Vagina (tissue), 2 donors: ENCODE data around the gene CST11. TPM values are rescaled to one million over a fixed set of nuclear protein-coding genes. Genes with fewer than 3 reads are reported as not detected.

Source experiments
- DNase-seq, 2 donors: peaks; one replicate each; pipeline ENCODE4 v3.0.0-alpha.2; 2017; ENCODE audit errors: extremely low spot score in 2 of 2
- H3K27ac ChIP-seq: fragments of 200-600 bp; sonication (generic); one replicate; pipeline ENCODE4 v1.5.1; 2019
- H3K27me3 ChIP-seq: fragments of 200-600 bp; sonication (generic); one replicate; pipeline ENCODE4 v1.5.1; 2019
- H3K36me3 ChIP-seq, 2 donors: fragments of 200-600 bp; sonication (generic); one replicate each; pipeline ENCODE4 v1.5.1; 2017 to 2019
- H3K4me1 ChIP-seq: fragments of 200-600 bp; sonication (generic); one replicate; pipeline ENCODE4 v1.5.1; 2019
- H3K4me3 ChIP-seq, 2 donors: fragments of 200-600 bp; sonication (generic); 1 replicate in 1 of 2; 2 replicates in 1 of 2; pipeline ENCODE4 v1.5.1; 2016 to 2019
- H3K9me3 ChIP-seq: fragments of 200-600 bp; sonication (generic); one replicate; pipeline ENCODE4 v1.5.1; 2019
- CTCF ChIP-seq, 3 experiments: fragments of 450-650 bp in 2 of 3; fragments of 200-600 bp in 1 of 3; sonication (generic) in 1 of 3; IDR thresholded peaks; one replicate each; pipeline ENCODE4 v1.5.1; 2017 to 2019; ENCODE audit warnings: antibody characterized with exemption in 3 of 3, mild to moderate bottlenecking in 2 of 3, moderate library complexity in 2 of 3
- POLR2A ChIP-seq, 2 donors: fragments of 450-650 bp; IDR thresholded peaks; one replicate each; pipeline ENCODE4 v1.6.1; 2017; ENCODE audit warnings: antibody characterized with exemption in 2 of 2, mild to moderate bottlenecking in 2 of 2, moderate library complexity in 2 of 2
- POLR2AphosphoS5 ChIP-seq, 2 donors: sonication (generic); formaldehyde crosslinking; IDR thresholded peaks; one replicate each; pipeline ENCODE4 v1.9.0; 2017; ENCODE audit warnings: antibody characterized with exemption in 2 of 2, mild to moderate bottlenecking in 2 of 2, low read depth in 1 of 2; ENCODE audit not compliant: insufficient read depth in 1 of 2
- intact Hi-C: fragments of 100-400 bp; cut with DNase I; formaldehyde crosslinking; loops from one replicate; pipeline ENCODE4 v1.15.1; 2023
- total RNA-seq: library from RNA; depleted of rRNA; stranded (reverse); fragments of >200 nt; gene quantifications from one replicate; pipeline ENCODE4 v1.2.3, GENCODE V29; 2016

Gene CST11
- total RNA-seq, 1 donor from 2014 or later = not detected

DNA sequence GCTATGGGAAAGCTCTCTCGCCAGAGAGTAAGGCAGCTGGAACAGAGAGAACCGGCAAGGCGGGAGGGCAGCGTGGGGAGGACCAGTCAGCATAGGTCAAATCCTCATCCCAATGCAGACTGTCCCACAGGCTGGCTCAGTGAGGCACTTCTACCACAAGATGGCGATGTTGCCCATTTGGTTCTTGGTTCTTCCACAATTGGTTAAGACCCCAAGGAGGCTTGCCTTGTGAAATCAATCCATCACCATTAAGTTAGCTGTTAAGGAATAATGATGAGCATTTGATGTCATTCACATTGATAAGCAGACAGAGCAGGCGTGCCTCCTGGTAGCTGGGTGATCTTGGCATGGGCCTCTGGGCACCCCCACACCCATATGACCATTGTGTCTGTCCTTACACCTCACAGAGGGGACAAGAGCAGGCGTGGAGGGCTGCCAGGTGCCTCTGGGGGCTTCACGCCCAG lies 10.8 kb downstream of the CST11 start:
- Histone ChIP-seq H3K27ac (no peak overlapping the region), H3K4me3 (no peak overlapping the region)

GRCh38 chr20:23440004-23440403 lies 12.7 kb downstream of the CST11 start:
- H3K27me3 ChIP-seq = no peaks in the 10 kb centered on the region
- DNase-seq = peak in 1 of 2 donors; percentile 79
- TF ChIP-seq CTCF (IDR thresholded peaks at IDR 0.05) = no peak
- no peak for TF ChIP-seq POLR2AphosphoS5 (IDR thresholded peaks at IDR 0.05; ENCODE audit: insufficient read depth in 1 of 2, low read depth in 1 of 2)
- TF ChIP-seq POLR2A (IDR thresholded peaks at IDR 0.05) = no peak
- H3K4me3 ChIP-seq = no peak overlapping the region
- intact Hi-C loops = loop anchor here (10.0 kb wide), 1 partner anchor 225 kb away; no protein-coding TSS in a partner anchor
- H3K9me3 ChIP-seq = no peaks in the 10 kb centered on the region
- no peaks in the 10 kb centered on the region for H3K36me3 ChIP-seq
- no peaks in the 10 kb centered on the region for H3K4me1 ChIP-seq
- H3K27ac ChIP-seq = no peak overlapping the region

More for the DNA sequence above, 10.8 kb downstream of the CST11 start:
- H3K27me3 ChIP-seq = no peaks in the 10 kb centered on the region
- no peaks in the 10 kb centered on the region for H3K4me1 ChIP-seq
- H3K9me3 ChIP-seq = no peaks in the 10 kb centered on the region
- TF ChIP-seq CTCF (IDR thresholded peaks at IDR 0.05) (peak; percentile 24 to 65 (median 59)), POLR2A (IDR thresholded peaks at IDR 0.05) (no peak), POLR2AphosphoS5 (IDR thresholded peaks at IDR 0.05; ENCODE audit: insufficient read depth in 1 of 2, low read depth in 1 of 2) (no peak)
- peak in 1 of 2 donors; percentile 74 for DNase-seq
- intact Hi-C loops = loop anchor here (10.0 kb wide), 1 partner anchor 223 kb away; no protein-coding TSS in a partner anchor
- no peaks in the 10 kb centered on the region for H3K36me3 ChIP-seq

DNA sequence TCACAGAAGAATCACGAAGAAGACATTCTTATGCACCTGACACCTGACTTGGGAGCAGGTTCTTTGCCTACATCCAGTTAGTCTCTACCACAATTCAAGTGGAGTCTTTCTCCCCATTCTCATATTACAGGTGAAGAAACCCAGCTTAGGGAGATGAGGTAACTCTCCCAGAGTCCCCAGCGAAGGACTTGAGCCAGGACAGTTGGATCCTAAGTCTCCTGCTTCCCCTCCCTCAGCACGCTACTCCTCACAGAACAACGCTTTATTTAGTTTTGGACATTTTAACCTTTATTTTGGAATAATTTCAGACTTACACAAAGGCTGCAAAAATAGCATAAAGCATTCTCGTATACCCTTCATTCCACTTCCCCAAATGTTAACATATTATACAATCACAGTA lies 14.0 kb downstream of the CST11 start:
- H3K9me3 ChIP-seq = no peaks in the 10 kb centered on the region
- no peaks in the 10 kb centered on the region for H3K36me3 ChIP-seq
- no peaks in the 10 kb centered on the region for H3K4me1 ChIP-seq
- no peak for TF ChIP-seq POLR2A (IDR thresholded peaks at IDR 0.05)
- TF ChIP-seq CTCF (IDR thresholded peaks at IDR 0.05) = no peak
- no peak for TF ChIP-seq POLR2AphosphoS5 (IDR thresholded peaks at IDR 0.05; ENCODE audit: insufficient read depth in 1 of 2, low read depth in 1 of 2)
- intact Hi-C loops = no loop called here
- no peaks in the 10 kb centered on the region for H3K27me3 ChIP-seq
- no peak overlapping the region for H3K27ac ChIP-seq
- DNase-seq = no peak
- no peak overlapping the region for H3K4me3 ChIP-seq

GRCh38 chr20:23437126-23437899 lies 15.4 kb downstream of the CST11 start:
- H3K36me3 ChIP-seq = no peaks in the 10 kb centered on the region
- no peaks in the 10 kb centered on the region for H3K9me3 ChIP-seq
- TF ChIP-seq CTCF (IDR thresholded peaks at IDR 0.05) (no peak), POLR2AphosphoS5 (IDR thresholded peaks at IDR 0.05; ENCODE audit: insufficient read depth in 1 of 2, low read depth in 1 of 2) (no peak), POLR2A (IDR thresholded peaks at IDR 0.05) (no peak)
- intact Hi-C loops = no loop called here
- no peaks in the 10 kb centered on the region for H3K27me3 ChIP-seq
- H3K27ac ChIP-seq = no peak overlapping the region
- H3K4me3 ChIP-seq = no peak overlapping the region
- no peaks in the 10 kb centered on the region for H3K4me1 ChIP-seq
- peak in 1 of 2 donors; percentile 37 for DNase-seq

- Histone ChIP-seq H3K27ac (no peak overlapping the region), H3K27me3 (no peaks in the 10 kb centered on the region), H3K9me3 (no peaks in the 10 kb centered on the region), H3K36me3 (no peaks in the 10 kb centered on the region), H3K4me1 (no peaks in the 10 kb centered on the region), H3K4me3 (no peak overlapping the region)
- intact Hi-C loops = no loop called here
- peak; percentile 49 to 70 for DNase-seq
- TF ChIP-seq POLR2A (IDR thresholded peaks at IDR 0.05) (no peak), CTCF (IDR thresholded peaks at IDR 0.05) (no peak), POLR2AphosphoS5 (IDR thresholded peaks at IDR 0.05; ENCODE audit: insufficient read depth in 1 of 2, low read depth in 1 of 2) (no peak)
Measured at GRCh38 chr20:23436681-23437080, 16.0 kb downstream of the CST11 start.
